Activated CD4-positive, alpha-beta memory T cell treated with anti-CD3 and anti-CD28 coated beads, Interleukin-2, amount 10 ng/mL, durations not matched to agents 7 days and 5 days (primary cell): ENCODE data around the gene CCR4. TPM values are rescaled to one million over a fixed set of nuclear protein-coding genes. Genes with fewer than 3 reads are reported as not detected.
"Not testable (repeated sequence)": the region's sequence is repeated elsewhere in the genome, so short reads cannot be mapped to it uniquely, and the experiment has no call there.

ENCODE experiments used
- CTCF ChIA-PET: fragments of 350-600 bp; sonication (Branson Sonifier 250); formaldehyde crosslinking; loops from one replicate; lab custom pipeline; 2021; ENCODE audit warnings: antibody characterized with exemption, inconsistent platforms; lab: Charles Lee
- POLR2A ChIA-PET: fragments of 350-600 bp; sonication (Branson Sonifier 250); formaldehyde crosslinking; loops from one replicate; lab custom pipeline; 2021; ENCODE audit warnings: antibody characterized with exemption; lab: Charles Lee
- DNase-seq: peaks from one replicate; pipeline ENCODE4 v3.0.0-alpha.2; 2020
- H3K27ac Mint-ChIP-seq: one replicate; pipeline ENCODE4 v1.8.0; 2021; ENCODE audit warnings: mild to moderate bottlenecking, mixed read lengths
- H3K27me3 Mint-ChIP-seq: one replicate; pipeline ENCODE4 v1.8.0; 2021; ENCODE audit warnings: mixed read lengths
- H3K36me3 Mint-ChIP-seq: one replicate; pipeline ENCODE4 v1.8.0; 2021; ENCODE audit warnings: low read depth, mixed read lengths
- H3K4me1 Mint-ChIP-seq: one replicate; pipeline ENCODE4 v1.8.0; 2021; ENCODE audit warnings: mixed read lengths
- H3K4me3 Mint-ChIP-seq: one replicate; pipeline ENCODE4 v1.8.0; 2021; ENCODE audit warnings: mild to moderate bottlenecking, mixed read lengths
- H3K9me3 Mint-ChIP-seq: one replicate; pipeline ENCODE4 v1.8.0; 2021; ENCODE audit warnings: mixed read lengths
- total RNA-seq, 2 experiments: library from RNA; stranded (reverse); gene quantifications; one replicate each; pipeline ENCODE4 v1.2.3, GENCODE V29; 2021

Gene CCR4
- total RNA-seq, 2 experiments from 2014 or later, result 117 to 118 TPM

DNA sequence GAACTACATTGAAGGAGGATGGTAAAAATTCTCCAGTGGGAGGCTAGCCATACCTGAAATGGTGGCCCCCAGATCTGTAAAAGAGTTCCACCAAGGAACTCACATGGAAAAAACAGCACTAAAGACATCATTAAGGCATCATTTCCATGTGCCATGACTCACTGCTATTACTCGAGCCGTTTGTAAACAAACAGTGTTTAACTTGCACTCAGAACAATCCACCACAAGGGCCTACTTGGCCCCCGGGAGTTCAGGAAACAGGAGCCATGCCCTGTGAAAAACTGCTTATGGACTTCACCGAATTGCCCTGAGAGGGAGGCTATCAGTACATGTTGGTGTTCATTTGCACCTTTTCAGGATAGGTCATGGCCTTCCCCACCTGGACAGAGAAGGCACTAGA, 18.2 kb downstream of the CCR4 start:
- no peak for DNase-seq
- H3K4me3 Mint-ChIP-seq, result no peak overlapping the region
- ChIA-PET POLR2A (no interaction called here), CTCF (interaction anchor here (1.1 to 1.6 kb wide), 2 partner anchors 10 to 105 kb away, joined by 3 to 6 read pairs; no protein-coding TSS in a partner anchor)
- H3K9me3 Mint-ChIP-seq, result peaks cover 21% of the 10 kb centered on the region
- H3K27ac Mint-ChIP-seq, result no peak overlapping the region
- peaks cover 55% of the 10 kb centered on the region for H3K36me3 Mint-ChIP-seq
- no peaks in the 10 kb centered on the region for H3K27me3 Mint-ChIP-seq
- peaks cover 35% of the 10 kb centered on the region for H3K4me1 Mint-ChIP-seq

DNA sequence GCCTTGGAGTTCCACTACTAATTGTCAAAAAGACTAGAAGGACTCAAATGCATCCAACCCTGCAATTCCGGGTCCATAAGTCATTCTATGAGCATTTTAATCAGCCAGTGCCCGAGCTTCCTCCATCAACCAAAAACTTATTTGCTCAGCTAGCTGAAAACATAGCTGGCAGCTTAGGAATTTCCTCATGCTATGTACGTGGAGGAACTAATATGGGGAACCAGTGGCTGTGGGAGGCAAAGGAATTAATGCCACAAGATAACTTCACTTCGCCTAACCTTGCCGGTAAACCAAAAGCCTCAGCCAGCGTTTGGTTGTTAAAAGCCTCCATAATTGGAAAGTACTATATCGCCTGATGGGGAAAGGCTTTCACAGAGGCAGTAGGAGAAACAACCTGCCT, 19.8 kb downstream of the CCR4 start:
- H3K4me3 Mint-ChIP-seq, DNase-seq, H3K27me3 Mint-ChIP-seq, H3K9me3 Mint-ChIP-seq, H3K27ac Mint-ChIP-seq: not testable (repeated sequence)
- ChIA-PET CTCF (interaction anchor here (1.1 kb wide), 1 partner anchor 115 kb away, joined by 3 read pairs; no protein-coding TSS in a partner anchor), POLR2A (interaction anchor here (0.6 to 4.2 kb wide), 3 partner anchors 10 to 19 kb away, joined by 3 to 40 read pairs (median 3); no protein-coding TSS in a partner anchor)
- Mint-ChIP-seq H3K36me3 (peaks cover 42% of the 10 kb centered on the region), H3K4me1 (peaks cover 50% of the 10 kb centered on the region)

DNA sequence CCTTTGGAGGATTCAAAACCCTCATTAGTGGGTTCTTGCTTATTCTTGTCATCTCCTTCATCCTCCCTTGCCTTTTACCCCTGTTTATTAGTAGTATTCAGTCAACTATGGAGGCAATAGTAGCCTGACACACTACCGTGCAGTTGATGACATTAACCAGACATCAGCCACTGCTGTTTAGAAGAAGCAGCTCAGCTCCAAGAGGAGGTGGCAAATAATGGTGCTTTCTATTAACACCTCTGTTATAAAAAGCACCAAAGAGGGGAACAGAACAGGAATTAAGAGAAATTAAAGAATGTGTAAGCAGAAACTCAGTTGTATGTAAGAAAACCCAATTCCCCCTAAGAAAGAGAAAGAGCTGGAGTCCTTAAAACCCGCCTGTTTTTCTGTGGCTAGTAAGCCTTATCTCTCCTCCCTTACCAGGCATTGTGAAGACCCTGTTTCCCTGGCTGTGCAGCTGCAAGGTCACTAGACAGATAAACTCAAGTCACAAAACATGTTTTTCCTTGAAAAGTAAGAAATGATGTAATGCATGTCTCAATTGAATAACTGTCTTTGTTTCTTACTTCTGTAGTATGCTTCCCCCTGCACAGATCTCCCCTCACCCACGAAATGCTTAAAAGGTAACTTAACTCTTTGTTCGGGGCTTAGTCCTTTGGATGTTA, 21.2 kb downstream of the CCR4 start:
- H3K4me1 Mint-ChIP-seq, result peaks cover 56% of the 10 kb centered on the region
- H3K36me3 Mint-ChIP-seq, result peaks cover 33% of the 10 kb centered on the region
- no peaks in the 10 kb centered on the region for H3K27me3 Mint-ChIP-seq
- no peak for DNase-seq
- CTCF ChIA-PET, result interaction anchor here (0.9 to 5.8 kb wide), 4 partner anchors 11 to 74 kb away, joined by 4 to 28 read pairs (median 11); no protein-coding TSS in a partner anchor
- H3K27ac Mint-ChIP-seq, result peak overlapping the region; percentile 34
- H3K9me3 Mint-ChIP-seq, result no peaks in the 10 kb centered on the region
- POLR2A ChIA-PET, result interaction anchor here (1.3 to 4.2 kb wide), 7 partner anchors 11 to 89 kb away, joined by 4 to 40 read pairs (median 11); no protein-coding TSS in a partner anchor
- no peak overlapping the region for H3K4me3 Mint-ChIP-seq

DNA sequence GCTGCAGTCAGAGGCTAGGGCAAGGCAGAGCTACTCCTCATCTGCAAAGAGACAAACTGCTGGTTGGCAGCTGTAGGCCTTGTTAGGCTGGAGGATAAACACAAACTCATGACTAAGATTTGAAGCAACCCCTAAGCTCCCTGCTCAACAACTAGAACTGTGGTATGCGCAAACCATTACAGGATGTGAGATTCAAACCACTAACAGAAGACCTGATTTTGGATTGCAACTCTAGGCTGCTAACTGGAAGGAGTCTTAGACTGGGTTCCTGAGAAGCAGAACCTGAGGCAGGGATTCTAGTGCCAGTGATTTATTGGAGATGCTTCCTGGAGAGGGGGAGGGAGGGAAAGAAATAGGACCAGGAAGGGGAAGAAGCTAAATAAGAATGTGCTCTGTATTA, 22.5 kb downstream of the CCR4 start:
- peak overlapping the region; percentile 6 for H3K4me3 Mint-ChIP-seq
- H3K9me3 Mint-ChIP-seq, result no peaks in the 10 kb centered on the region
- CTCF ChIA-PET, result interaction anchor here (0.8 to 5.8 kb wide), 15 partner anchors 12 to 101 kb away, joined by 3 to 28 read pairs (median 5); no protein-coding TSS in a partner anchor
- POLR2A ChIA-PET, result interaction anchor here (0.8 to 4.2 kb wide), 18 partner anchors 11 to 467 kb away, joined by 3 to 40 read pairs (median 6); partner anchors contain the start of genes CCR4 and UBP1
- peaks cover 60% of the 10 kb centered on the region for H3K4me1 Mint-ChIP-seq
- peak; percentile 64 for DNase-seq
- no peaks in the 10 kb centered on the region for H3K27me3 Mint-ChIP-seq
- H3K27ac Mint-ChIP-seq, result peak overlapping the region; percentile 90
- peaks cover 29% of the 10 kb centered on the region for H3K36me3 Mint-ChIP-seq

DNA sequence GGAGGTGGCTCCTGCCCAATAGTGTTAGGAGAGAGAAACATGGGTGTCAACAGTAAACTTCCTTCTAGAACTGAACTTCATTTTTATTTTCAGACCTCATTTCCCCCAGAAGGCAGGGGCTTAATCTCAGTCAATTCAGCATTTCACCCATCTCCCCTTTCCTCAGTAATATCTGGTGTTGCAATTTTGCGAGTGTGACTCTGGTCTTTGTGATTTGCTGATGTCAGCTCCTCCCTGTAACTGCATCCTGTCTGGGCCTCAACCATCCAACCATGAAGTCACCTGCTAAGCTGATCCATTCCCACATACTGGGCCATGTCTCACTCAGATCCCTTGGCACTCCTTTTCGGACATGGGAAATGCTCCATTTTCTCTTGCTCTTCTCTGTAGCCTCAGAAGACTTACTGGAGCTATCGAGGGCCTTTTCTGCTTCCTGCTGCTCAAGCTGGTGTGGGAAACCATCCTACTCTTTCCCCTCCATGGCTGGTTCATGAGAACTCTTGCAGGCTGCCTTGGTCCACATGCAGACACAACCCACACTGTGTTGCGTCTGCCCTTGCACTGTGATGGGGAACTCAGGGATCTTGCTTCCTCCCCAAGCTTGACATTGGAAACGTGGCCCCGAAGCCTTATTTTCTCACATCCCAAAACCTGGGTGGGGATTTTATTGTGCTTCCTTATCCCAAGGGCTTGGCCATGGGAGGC, 24.6 kb downstream of the CCR4 start:
- Mint-ChIP-seq H3K27ac (peak overlapping the region; percentile 67), H3K27me3 (no peaks in the 10 kb centered on the region), H3K4me1 (peaks cover 60% of the 10 kb centered on the region), H3K9me3 (no peaks in the 10 kb centered on the region), H3K4me3 (no peak overlapping the region), H3K36me3 (peaks cover 17% of the 10 kb centered on the region)
- ChIA-PET POLR2A (interaction anchor here (0.6 to 3.0 kb wide), 8 partner anchors 10 to 70 kb away, joined by 3 to 13 read pairs (median 6); no protein-coding TSS in a partner anchor), CTCF (interaction anchor here (0.8 to 5.8 kb wide), 4 partner anchors 12 to 60 kb away, joined by 3 to 28 read pairs (median 4); no protein-coding TSS in a partner anchor)
- DNase-seq, result no peak

DNA sequence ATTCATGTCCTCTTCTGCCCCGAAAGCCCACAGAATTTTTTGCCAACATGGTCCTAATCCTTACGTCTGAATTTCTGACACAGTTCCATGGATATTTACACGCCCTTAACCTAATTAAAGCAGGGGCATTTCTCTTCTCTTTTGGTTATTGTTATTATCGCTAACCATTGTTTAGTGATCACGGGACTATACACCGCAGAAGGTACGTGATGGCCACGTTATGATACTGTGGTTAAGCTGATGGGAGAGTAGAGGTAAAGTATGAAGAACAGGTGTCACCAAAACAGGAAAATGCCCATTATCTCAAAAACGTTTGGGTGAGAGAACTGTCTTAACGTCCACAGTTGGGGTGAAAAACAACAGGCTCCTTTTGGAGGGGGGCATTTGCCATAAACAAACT, 26.4 kb downstream of the CCR4 start:
- Mint-ChIP-seq H3K36me3 (peaks cover 14% of the 10 kb centered on the region), H3K4me3 (no peak overlapping the region), H3K27ac (no peak overlapping the region), H3K27me3 (no peaks in the 10 kb centered on the region), H3K4me1 (peaks cover 49% of the 10 kb centered on the region), H3K9me3 (peaks cover under 1% of the 10 kb centered on the region)
- ChIA-PET CTCF (interaction anchor here (5.8 kb wide), 1 partner anchor 10 kb away, joined by 28 read pairs; no protein-coding TSS in a partner anchor), POLR2A (interaction anchor here (0.9 kb wide), 1 partner anchor 75 kb away, joined by 3 read pairs; no protein-coding TSS in a partner anchor)
- no peak for DNase-seq

DNA sequence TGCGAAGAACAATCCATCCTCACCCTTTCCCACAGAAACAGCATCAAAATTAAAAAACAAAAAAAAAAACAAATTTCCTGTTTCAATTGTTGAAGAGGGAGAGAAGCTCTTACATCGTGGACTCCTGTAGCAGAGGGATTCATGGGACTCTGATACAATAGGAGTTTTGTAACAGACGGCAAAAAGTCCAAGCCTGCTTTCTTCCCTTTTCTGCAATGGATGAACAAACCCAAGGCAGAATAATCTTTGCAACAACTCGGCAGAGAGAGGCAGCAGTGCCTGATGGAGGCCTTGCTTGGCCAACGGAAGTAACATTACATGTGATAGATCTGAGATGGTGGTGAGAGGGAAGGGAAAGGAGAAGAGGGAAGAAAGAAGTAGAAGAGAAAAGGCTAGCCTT, 26.9 kb downstream of the CCR4 start:
- H3K4me1 Mint-ChIP-seq, result peaks cover 48% of the 10 kb centered on the region
- no peak overlapping the region for H3K4me3 Mint-ChIP-seq
- ChIA-PET POLR2A (interaction anchor here (0.9 kb wide), 1 partner anchor 74 kb away, joined by 3 read pairs; no protein-coding TSS in a partner anchor), CTCF (interaction anchor here (5.8 kb wide), 1 partner anchor 9 kb away, joined by 28 read pairs; no protein-coding TSS in a partner anchor)
- peaks cover 5% of the 10 kb centered on the region for H3K9me3 Mint-ChIP-seq
- no peak overlapping the region for H3K27ac Mint-ChIP-seq
- peaks cover 18% of the 10 kb centered on the region for H3K36me3 Mint-ChIP-seq
- H3K27me3 Mint-ChIP-seq, result no peaks in the 10 kb centered on the region
- no peak for DNase-seq

DNA sequence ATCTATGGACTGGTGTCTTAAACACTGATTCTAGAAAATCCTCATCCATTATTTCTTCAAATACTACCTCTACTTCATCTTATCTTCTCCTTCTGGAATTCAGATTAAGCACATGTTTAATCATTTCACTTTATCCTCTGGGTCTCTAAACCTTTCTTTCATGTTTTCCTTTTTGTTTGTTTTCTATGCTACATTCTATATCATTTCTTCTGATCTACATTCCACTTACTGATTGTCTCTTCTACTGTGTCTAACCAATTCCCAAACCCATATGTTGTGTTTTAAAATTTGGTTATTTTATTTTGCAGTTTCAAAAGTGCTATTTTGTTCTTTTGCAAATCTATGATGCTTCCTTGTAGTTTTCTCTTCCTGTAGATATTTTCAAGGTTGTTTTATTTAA, 31.7 kb downstream of the CCR4 start:
- Mint-ChIP-seq H3K27ac (no peak overlapping the region), H3K9me3 (peaks cover 9% of the 10 kb centered on the region), H3K27me3 (no peaks in the 10 kb centered on the region), H3K36me3 (peaks cover 28% of the 10 kb centered on the region), H3K4me3 (no peak overlapping the region), H3K4me1 (peaks cover 21% of the 10 kb centered on the region)
- ChIA-PET CTCF (no interaction called here), POLR2A (no interaction called here)
- no peak for DNase-seq

DNA sequence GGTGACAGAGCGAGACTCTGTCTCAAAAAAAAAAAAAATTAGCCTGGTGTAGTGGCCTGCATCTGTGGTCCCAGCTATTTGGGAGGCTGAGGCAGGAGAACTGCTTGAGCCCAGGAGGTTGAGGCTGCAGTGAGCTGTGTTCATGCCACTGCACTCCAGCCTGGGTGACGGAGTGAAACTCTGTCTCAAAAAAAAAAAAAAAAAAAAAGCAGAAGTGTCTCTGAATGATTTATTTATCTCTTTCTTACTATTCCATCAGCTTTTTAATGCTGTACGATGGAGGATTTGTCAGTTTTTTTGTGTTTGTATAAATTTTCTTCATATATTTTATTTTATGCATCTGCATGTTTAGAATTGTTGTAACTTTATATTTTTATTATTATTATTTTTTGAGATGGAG, 33.5 kb downstream of the CCR4 start:
- CTCF ChIA-PET, H3K9me3 Mint-ChIP-seq, DNase-seq, H3K27me3 Mint-ChIP-seq, H3K27ac Mint-ChIP-seq, H3K4me3 Mint-ChIP-seq: not testable (repeated sequence)
- Mint-ChIP-seq H3K4me1 (peaks cover 36% of the 10 kb centered on the region), H3K36me3 (peaks cover 36% of the 10 kb centered on the region)
- POLR2A ChIA-PET, result interaction anchor here (1.5 to 2.2 kb wide), 3 partner anchors 9 to 16 kb away, joined by 3 to 7 read pairs (median 5); no protein-coding TSS in a partner anchor

DNA sequence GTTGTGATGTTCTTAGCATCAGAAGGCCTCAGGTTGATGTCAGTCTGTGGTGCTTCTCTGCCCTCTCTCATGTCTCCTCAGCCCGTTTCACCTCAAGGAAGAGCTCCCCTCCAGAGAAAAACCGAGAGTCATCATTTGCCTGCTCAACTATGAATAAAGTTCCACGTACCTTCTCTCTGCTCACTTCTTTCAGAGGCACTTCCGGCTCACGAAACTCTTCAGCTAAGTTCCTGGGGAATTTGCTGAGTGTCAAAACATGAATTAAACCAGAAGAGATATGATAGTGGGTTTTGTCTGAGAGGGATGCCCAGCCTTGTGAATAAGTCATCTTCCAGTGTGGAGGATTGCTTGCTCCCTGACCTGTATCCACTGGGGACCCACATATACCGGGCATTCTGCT, 37.7 kb downstream of the CCR4 start:
- ChIA-PET CTCF (interaction anchor here (0.9 to 4.5 kb wide), 8 partner anchors 14 to 86 kb away, joined by 3 to 28 read pairs (median 4); no protein-coding TSS in a partner anchor), POLR2A (interaction anchor here (1.1 to 2.4 kb wide), 9 partner anchors 9 to 37 kb away, joined by 3 to 11 read pairs (median 8); no protein-coding TSS in a partner anchor)
- peak overlapping the region; percentile 6 for H3K4me3 Mint-ChIP-seq
- H3K27ac Mint-ChIP-seq, result peak overlapping the region; percentile 70
- H3K9me3 Mint-ChIP-seq, result peaks cover 5% of the 10 kb centered on the region
- H3K27me3 Mint-ChIP-seq, result no peaks in the 10 kb centered on the region
- H3K36me3 Mint-ChIP-seq, result peaks cover 38% of the 10 kb centered on the region
- DNase-seq, result no peak
- peaks cover 67% of the 10 kb centered on the region for H3K4me1 Mint-ChIP-seq

DNA sequence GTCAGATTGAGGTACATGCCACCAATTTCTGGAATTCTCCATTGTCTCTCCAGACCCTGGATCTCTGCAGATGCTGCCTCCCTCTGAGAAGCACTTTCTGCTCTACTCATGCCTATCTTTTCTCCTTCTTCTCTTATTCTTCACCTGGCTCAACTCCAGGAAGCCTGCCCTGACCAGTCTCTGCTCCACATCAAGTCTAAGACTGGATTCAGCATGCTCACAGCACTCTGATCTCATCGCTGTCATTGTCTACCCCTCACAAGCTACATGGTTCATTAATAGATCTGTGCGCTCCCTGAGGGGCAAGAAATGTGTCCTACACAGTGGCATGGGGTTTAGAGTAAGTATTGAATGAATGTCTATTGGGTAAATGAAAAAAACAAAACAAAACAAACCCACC, 38.7 kb downstream of the CCR4 start:
- Mint-ChIP-seq H3K36me3 (peaks cover 38% of the 10 kb centered on the region), H3K4me1 (peaks cover 75% of the 10 kb centered on the region), H3K4me3 (peak overlapping the region; percentile 8), H3K9me3 (peaks cover 5% of the 10 kb centered on the region), H3K27ac (peak overlapping the region; percentile 22), H3K27me3 (no peaks in the 10 kb centered on the region)
- DNase-seq, result no peak
- ChIA-PET CTCF (interaction anchor here (0.9 to 1.7 kb wide), 3 partner anchors 41 to 85 kb away, joined by 4 to 7 read pairs (median 5); no protein-coding TSS in a partner anchor), POLR2A (interaction anchor here (1.3 to 2.4 kb wide), 5 partner anchors 9 to 16 kb away, joined by 3 to 11 read pairs (median 9); no protein-coding TSS in a partner anchor)

DNA sequence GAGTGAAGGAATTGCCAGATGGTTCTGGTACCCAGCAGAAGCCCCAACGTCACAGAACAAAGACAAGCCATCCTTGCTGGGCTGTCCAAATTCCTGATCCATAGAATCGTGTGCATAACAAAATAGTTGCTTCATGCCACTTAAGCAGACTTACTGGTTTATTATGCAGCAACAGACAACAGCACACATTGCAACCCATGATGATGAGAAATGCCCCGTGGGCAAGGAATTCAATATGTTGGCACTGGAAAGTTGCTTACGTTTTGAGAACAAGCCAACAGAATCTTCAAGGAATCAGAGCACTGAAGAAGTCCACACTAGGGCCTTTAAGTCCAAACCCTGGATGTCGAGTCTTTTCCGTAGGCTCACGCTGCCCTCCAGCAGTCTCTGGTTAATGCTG, 40.3 kb downstream of the CCR4 start:
- ChIA-PET CTCF (interaction anchor here (1.1 to 2.0 kb wide), 3 partner anchors 18 to 39 kb away, joined by 3 to 9 read pairs (median 3); no protein-coding TSS in a partner anchor), POLR2A (interaction anchor here (1.5 to 2.4 kb wide), 4 partner anchors 9 to 38 kb away, joined by 5 to 18 read pairs (median 6); no protein-coding TSS in a partner anchor)
- Mint-ChIP-seq H3K27ac (peak overlapping the region; percentile 37), H3K4me3 (no peak overlapping the region), H3K36me3 (peaks cover 37% of the 10 kb centered on the region), H3K4me1 (peaks cover 89% of the 10 kb centered on the region), H3K9me3 (peaks cover 4% of the 10 kb centered on the region), H3K27me3 (no peaks in the 10 kb centered on the region)
- no peak for DNase-seq
